H9 (cell line): ENCODE data around the gene PDZRN4. TPM values are rescaled to one million over a fixed set of nuclear protein-coding genes. Genes with fewer than 3 reads are reported as not detected.

Experiments
- DNase-seq: peaks from one replicate; pipeline ENCODE4 v3.0.0-alpha.2; 2017
- H2AFZ ChIP-seq: one replicate; pipeline ENCODE4 v1.6.1; 2013; ENCODE audit warnings: mild to moderate bottlenecking, low read length, control low read depth, moderate library complexity
- H2AK5ac ChIP-seq: 2 replicates; pipeline ENCODE4 v1.6.1; 2013; ENCODE audit warnings: low read length, control low read depth, mixed read lengths; ENCODE audit not compliant: insufficient read length
- H2BK120ac ChIP-seq: one replicate; pipeline ENCODE4 v1.6.1; 2013; ENCODE audit warnings: low read depth, mild to moderate bottlenecking, low read length, control low read depth, inconsistent platforms; ENCODE audit not compliant: poor library complexity, severe bottlenecking
- H2BK12ac ChIP-seq: 2 replicates; pipeline ENCODE4 v1.6.1; 2013; ENCODE audit warnings: low read length, control low read depth, mixed read lengths, low read depth; ENCODE audit not compliant: insufficient read length
- H2BK15ac ChIP-seq: 2 replicates; pipeline ENCODE4 v1.6.1; 2013; ENCODE audit warnings: low read depth, low read length, control low read depth
- H2BK20ac ChIP-seq: one replicate; pipeline ENCODE4 v1.6.1; 2013; ENCODE audit warnings: low read depth, mild to moderate bottlenecking, low read length, control low read depth, inconsistent platforms; ENCODE audit not compliant: poor library complexity, severe bottlenecking
- H2BK5ac ChIP-seq: 2 replicates; pipeline ENCODE4 v1.6.1; 2013; ENCODE audit warnings: low read length, control low read depth, mixed read lengths; ENCODE audit not compliant: insufficient read length
- H3K14ac ChIP-seq: 2 replicates; pipeline ENCODE4 v1.6.1; 2013; ENCODE audit warnings: low read length, control low read depth; ENCODE audit not compliant: insufficient read depth
- H3K18ac ChIP-seq: 2 replicates; pipeline ENCODE4 v1.6.1; 2013; ENCODE audit warnings: low read depth, mild to moderate bottlenecking, mixed read lengths, low read length, control low read depth; ENCODE audit not compliant: insufficient read length
- H3K23ac ChIP-seq: 2 replicates; pipeline ENCODE4 v1.6.1; 2013; ENCODE audit warnings: low read length, control low read depth, mixed read lengths, low read depth; ENCODE audit not compliant: insufficient read length
- H3K23me2 ChIP-seq: 2 replicates; pipeline ENCODE4 v1.6.1; 2013; ENCODE audit warnings: low read depth, mild to moderate bottlenecking, mixed read lengths, low read length, control low read depth; ENCODE audit not compliant: insufficient read length, poor library complexity, severe bottlenecking
- H3K27ac ChIP-seq: 2 replicates; pipeline ENCODE4 v1.5.1; 2013; ENCODE audit warnings: low read length, control low read depth, mixed read lengths, low read depth; ENCODE audit not compliant: insufficient read length
- H3K27me3 ChIP-seq: 2 replicates; pipeline ENCODE4 v1.6.1; 2013; ENCODE audit warnings: low read length, control low read depth, inconsistent platforms; ENCODE audit not compliant: insufficient read depth
- H3K4ac ChIP-seq: 2 replicates; pipeline ENCODE4 v1.6.1; 2013; ENCODE audit warnings: low read depth, mild to moderate bottlenecking, control low read depth, inconsistent platforms, low read length, moderate library complexity
- H3K4me1 ChIP-seq: 2 replicates; pipeline ENCODE4 v1.6.1; 2013; ENCODE audit warnings: low read length, control low read depth, inconsistent platforms; ENCODE audit not compliant: insufficient read depth
- H3K4me2 ChIP-seq: 2 replicates; pipeline ENCODE4 v1.6.1; 2013; ENCODE audit warnings: low read length, control low read depth, mixed read lengths; ENCODE audit not compliant: insufficient read length, insufficient read depth
- H3K56ac ChIP-seq: 2 replicates; pipeline ENCODE4 v1.6.1; 2013; ENCODE audit warnings: low read depth, mild to moderate bottlenecking, mixed read lengths, low read length, control low read depth; ENCODE audit not compliant: insufficient read length
- H3K79me1 ChIP-seq: 2 replicates; pipeline ENCODE4 v1.6.1; 2013; ENCODE audit warnings: low read depth, mild to moderate bottlenecking, moderate library complexity, low read length, control low read depth, inconsistent platforms; ENCODE audit not compliant: insufficient read depth, poor library complexity, severe bottlenecking
- H3K79me2 ChIP-seq: 2 replicates; pipeline ENCODE4 v1.6.1; 2013; ENCODE audit warnings: low read length, control low read depth, inconsistent platforms; ENCODE audit not compliant: insufficient read depth
- H3K9ac ChIP-seq: 2 replicates; pipeline ENCODE4 v1.6.1; 2013; ENCODE audit warnings: low read length, control low read depth, mixed read lengths; ENCODE audit not compliant: insufficient read length; ENCODE audit errors: extremely low read depth
- H3K9me3 ChIP-seq: one replicate; pipeline ENCODE4 v1.6.1; 2013; ENCODE audit warnings: low read depth, low read length, inconsistent platforms; ENCODE audit not compliant: control insufficient read depth
- H3T11ph ChIP-seq: one replicate; pipeline ENCODE4 v1.6.1; 2013; ENCODE audit warnings: mild to moderate bottlenecking, low read length, control low read depth, inconsistent platforms
- H4K20me1 ChIP-seq: one replicate; pipeline ENCODE4 v1.6.1; 2013; ENCODE audit not compliant: control insufficient read depth, insufficient read length, insufficient read depth
- H4K5ac ChIP-seq: 2 replicates; pipeline ENCODE4 v1.6.1; 2013; ENCODE audit warnings: low read depth, mild to moderate bottlenecking, mixed read lengths, low read length, control low read depth; ENCODE audit not compliant: insufficient read length
- H4K8ac ChIP-seq: replicated peaks from 2 replicates; pipeline ENCODE4 v1.6.1; 2013; ENCODE audit warnings: low read length, control low read depth, mixed read lengths, low read depth; ENCODE audit not compliant: insufficient read length
- H4K91ac ChIP-seq: 2 replicates; pipeline ENCODE4 v1.6.1; 2013; ENCODE audit warnings: low read depth, mild to moderate bottlenecking, moderate library complexity, mixed read lengths, low read length, control low read depth; ENCODE audit not compliant: insufficient read length
- H3K27ac Mint-ChIP-seq, 3 experiments: 2 replicates in 2 of 3; 3 replicates in 1 of 3; pipeline ENCODE4 v1.8.0; 2020 to 2021; ENCODE audit warnings: mixed read lengths in 3 of 3, mild to moderate bottlenecking in 1 of 3, moderate library complexity in 1 of 3
- H3K27me3 Mint-ChIP-seq: 2 replicates; pipeline ENCODE4 v1.8.0; 2021; ENCODE audit warnings: low read depth, mild to moderate bottlenecking, moderate library complexity, mixed read lengths
- H3K36me3 Mint-ChIP-seq, 3 experiments: 2 replicates in 2 of 3; 3 replicates in 1 of 3; pipeline ENCODE4 v1.8.0; 2020 to 2021; ENCODE audit warnings: low read depth in 3 of 3, mixed read lengths in 3 of 3; ENCODE audit not compliant: insufficient read depth in 1 of 3
- H3K4me1 Mint-ChIP-seq, 2 experiments: 2 replicates each; pipeline ENCODE4 v1.8.0; 2020; ENCODE audit warnings: mixed read lengths in 2 of 2
- H3K4me3 Mint-ChIP-seq, 2 experiments: 2 replicates in 1 of 2; 3 replicates in 1 of 2; pipeline ENCODE4 v1.8.0; 2020 to 2021; ENCODE audit warnings: mild to moderate bottlenecking in 2 of 2, mixed read lengths in 2 of 2, moderate library complexity in 1 of 2
- H3K9me3 Mint-ChIP-seq, 2 experiments: 2 replicates in 1 of 2; 3 replicates in 1 of 2; pipeline ENCODE4 v1.8.0; 2020; ENCODE audit warnings: mild to moderate bottlenecking in 2 of 2, mixed read lengths in 2 of 2, moderate library complexity in 1 of 2
- CTCF ChIP-seq: fragments of 200-600 bp; sonication (generic); conservative IDR thresholded peaks from 3 replicates; pipeline ENCODE4 v1.8.0; 2021; ENCODE audit warnings: antibody characterized with exemption, mild to moderate bottlenecking
- WGBS: extraction: QIAGEN DNeasy Blood & Tissue Kit; methylation state at CpG from one replicate; pipeline ENCODE4 v1.1.7; 2013; ENCODE audit warnings: missing lambda C conversion rate, low lambda C conversion rate, mixed read lengths; ENCODE audit not compliant: insufficient read length; ENCODE audit errors: extremely low coverage; 5-methylcytosine and 5-hydroxymethylcytosine counted together
- total RNA-seq: library from RNA; stranded (reverse); gene quantifications from 2 replicates; pipeline ENCODE4 v1.2.1, GENCODE V29; 2021

Gene PDZRN4
- total RNA-seq, 1 experiment from 2014 or later: not detected

- no peaks in the 10 kb centered on the region for H3K4me1 ChIP-seq
- H3K4me2 ChIP-seq: no peak overlapping the region
- no peak overlapping the region for H2BK5ac ChIP-seq
- H3K4me1 Mint-ChIP-seq: no peaks in the 10 kb centered on the region
- no peak overlapping the region for H3K4ac ChIP-seq
- H3K79me1 ChIP-seq: no peaks in the 10 kb centered on the region
- no peak for DNase-seq
- no peaks in the 10 kb centered on the region for H3K9me3 ChIP-seq
- H3K36me3 Mint-ChIP-seq: no peaks in the 10 kb centered on the region
- H3K18ac ChIP-seq: no peak overlapping the region
- H3K14ac ChIP-seq: no peak overlapping the region
- H2AFZ ChIP-seq: no peak overlapping the region
- WGBS: no CpG with 5 or more reads among the region's 3 CpGs
- no peak for TF ChIP-seq CTCF
- no peak overlapping the region for H2BK120ac ChIP-seq
- no peak overlapping the region for H2BK15ac ChIP-seq
- no peak overlapping the region for H2BK20ac ChIP-seq
- H3K56ac ChIP-seq: no peak overlapping the region
- no peaks in the 10 kb centered on the region for H3K27me3 Mint-ChIP-seq
- H4K8ac ChIP-seq: no peak overlapping the region
- no peak overlapping the region for H3K27ac ChIP-seq
- H3K79me2 ChIP-seq: no peaks in the 10 kb centered on the region
- no peak overlapping the region for H3K4me3 Mint-ChIP-seq
- H3K27me3 ChIP-seq: no peaks in the 10 kb centered on the region
- no peaks in the 10 kb centered on the region for H4K20me1 ChIP-seq
- H4K91ac ChIP-seq: no peak overlapping the region
- no peak overlapping the region for H2AK5ac ChIP-seq
- H3K23me2 ChIP-seq: no peaks in the 10 kb centered on the region
- no peak overlapping the region for H2BK12ac ChIP-seq
- H3T11ph ChIP-seq: no peak overlapping the region
- H4K5ac ChIP-seq: no peak overlapping the region
- H3K27ac Mint-ChIP-seq: no peak overlapping the region; a peak in 1 of 7 replicates
- no peak overlapping the region for H3K9ac ChIP-seq
- H3K23ac ChIP-seq: no peak overlapping the region
- H3K9me3 Mint-ChIP-seq: no peaks in the 10 kb centered on the region
Measured at GRCh38 chr12:41271489-41271888, 83.4 kb downstream of the PDZRN4 start.
